Hepatocyte (in vitro differentiated cells): ENCODE results near the gene GNAS.

ENCODE experiments used
- EZH2 ChIP-seq: fragments of 200-600 bp; sonication (generic); IDR thresholded peaks from 2 replicates; pipeline ENCODE4 v1.6.1; 2016; ENCODE audit warnings: antibody characterized with exemption, mild to moderate bottlenecking, borderline replicate concordance
- TF ChIP-seq, protein P1 (sequence below): fragments of 200-600 bp; sonication (generic); IDR thresholded peaks from 2 replicates; pipeline ENCODE4 v1.5.1; 2016; ENCODE audit warnings: antibody characterized with exemption, mild to moderate bottlenecking; ENCODE audit not compliant: poor library complexity

DNA sequence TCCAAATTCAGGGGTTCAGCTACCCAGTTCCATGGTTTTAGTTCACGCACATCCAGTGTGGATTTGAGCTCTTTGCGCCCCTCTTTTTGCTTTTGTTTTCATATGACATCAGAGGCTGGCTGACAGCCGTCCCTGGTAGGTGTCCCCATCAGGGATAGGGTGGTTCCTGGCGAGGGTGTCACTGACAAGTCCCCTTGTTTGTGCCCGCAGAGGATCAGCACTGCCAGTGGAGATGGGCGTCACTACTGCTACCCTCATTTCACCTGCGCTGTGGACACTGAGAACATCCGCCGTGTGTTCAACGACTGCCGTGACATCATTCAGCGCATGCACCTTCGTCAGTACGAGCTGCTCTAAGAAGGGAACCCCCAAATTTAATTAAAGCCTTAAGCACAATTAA is 58.0 kb downstream of the GNAS start:
- no peak for TF ChIP-seq EZH2
- TF ChIP-seq, protein P1, sequence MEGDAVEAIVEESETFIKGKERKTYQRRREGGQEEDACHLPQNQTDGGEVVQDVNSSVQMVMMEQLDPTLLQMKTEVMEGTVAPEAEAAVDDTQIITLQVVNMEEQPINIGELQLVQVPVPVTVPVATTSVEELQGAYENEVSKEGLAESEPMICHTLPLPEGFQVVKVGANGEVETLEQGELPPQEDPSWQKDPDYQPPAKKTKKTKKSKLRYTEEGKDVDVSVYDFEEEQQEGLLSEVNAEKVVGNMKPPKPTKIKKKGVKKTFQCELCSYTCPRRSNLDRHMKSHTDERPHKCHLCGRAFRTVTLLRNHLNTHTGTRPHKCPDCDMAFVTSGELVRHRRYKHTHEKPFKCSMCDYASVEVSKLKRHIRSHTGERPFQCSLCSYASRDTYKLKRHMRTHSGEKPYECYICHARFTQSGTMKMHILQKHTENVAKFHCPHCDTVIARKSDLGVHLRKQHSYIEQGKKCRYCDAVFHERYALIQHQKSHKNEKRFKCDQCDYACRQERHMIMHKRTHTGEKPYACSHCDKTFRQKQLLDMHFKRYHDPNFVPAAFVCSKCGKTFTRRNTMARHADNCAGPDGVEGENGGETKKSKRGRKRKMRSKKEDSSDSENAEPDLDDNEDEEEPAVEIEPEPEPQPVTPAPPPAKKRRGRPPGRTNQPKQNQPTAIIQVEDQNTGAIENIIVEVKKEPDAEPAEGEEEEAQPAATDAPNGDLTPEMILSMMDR: no peak
